HG03039 (cell line): ENCODE results near the gene ODAD4.

ENCODE experiments used
- ATAC-seq: cut with Tn5 transposase; IDR thresholded peaks from one replicate; pipeline ENCODE4 v1.9.1; 2021; ENCODE audit warnings: mild to moderate bottlenecking, moderate library complexity; ENCODE audit not compliant: unreplicated experiment

Gene ODAD4

GRCh38 chr17:41939693-41940090, 9.3 kb downstream of the ODAD4 start:
- no peak for ATAC-seq

- no peak for ATAC-seq
These were observed 10.8 kb downstream of the ODAD4 start for GRCh38 chr17:41941168-41941567.

- ATAC-seq, result no peak
These were observed 12.4 kb downstream of the ODAD4 start for GRCh38 chr17:41942626-41943373.

GRCh38 chr17:41943492-41943891, 13.1 kb downstream of the ODAD4 start:
- no peak for ATAC-seq

GRCh38 chr17:41944943-41945342, 14.5 kb downstream of the ODAD4 start:
- ATAC-seq, result no peak

- ATAC-seq, result no peak
These were observed 18.5 kb downstream of the ODAD4 start for GRCh38 chr17:41948762-41949460.

GRCh38 chr17:41956522-41956921, 26.1 kb downstream of the ODAD4 start:
- no peak for ATAC-seq

- no peak for ATAC-seq
These were observed 26.8 kb downstream of the ODAD4 start for GRCh38 chr17:41957031-41957868.

GRCh38 chr17:41957869-41958439, 27.5 kb downstream of the ODAD4 start:
- no peak for ATAC-seq

GRCh38 chr17:41959030-41959335, 28.6 kb downstream of the ODAD4 start:
- no peak for ATAC-seq

- no peak for ATAC-seq
These were observed 29.1 kb downstream of the ODAD4 start for GRCh38 chr17:41959336-41960095.

GRCh38 chr17:41962111-41962510, 31.7 kb downstream of the ODAD4 start:
- ATAC-seq, result no peak

- no peak for ATAC-seq
These were observed 32.5 kb downstream of the ODAD4 start for GRCh38 chr17:41962768-41963434.

GRCh38 chr17:41965694-41966462, 35.5 kb downstream of the ODAD4 start:
- ATAC-seq, result no peak

GRCh38 chr17:41966463-41967140, 36.2 kb downstream of the ODAD4 start, which contains the start of gene CNP:
CNP (plus strand) TSS chr17:41966795; CDS start chr17:41966885, 90 bp downstream.
- peak; percentile 66 for ATAC-seq

- ATAC-seq, result no peak
These were observed 36.9 kb downstream of the ODAD4 start for GRCh38 chr17:41967141-41967920.

- ATAC-seq, result no peak
These were observed 37.6 kb downstream of the ODAD4 start for GRCh38 chr17:41967921-41968578.
